Measurements from ENCODE around the gene PTPRE.
"Not testable (repeated sequence)": the region's sequence is repeated elsewhere in the genome, so short reads cannot be mapped to it uniquely, and the experiment has no call there.

Gene PTPRE

DNA sequence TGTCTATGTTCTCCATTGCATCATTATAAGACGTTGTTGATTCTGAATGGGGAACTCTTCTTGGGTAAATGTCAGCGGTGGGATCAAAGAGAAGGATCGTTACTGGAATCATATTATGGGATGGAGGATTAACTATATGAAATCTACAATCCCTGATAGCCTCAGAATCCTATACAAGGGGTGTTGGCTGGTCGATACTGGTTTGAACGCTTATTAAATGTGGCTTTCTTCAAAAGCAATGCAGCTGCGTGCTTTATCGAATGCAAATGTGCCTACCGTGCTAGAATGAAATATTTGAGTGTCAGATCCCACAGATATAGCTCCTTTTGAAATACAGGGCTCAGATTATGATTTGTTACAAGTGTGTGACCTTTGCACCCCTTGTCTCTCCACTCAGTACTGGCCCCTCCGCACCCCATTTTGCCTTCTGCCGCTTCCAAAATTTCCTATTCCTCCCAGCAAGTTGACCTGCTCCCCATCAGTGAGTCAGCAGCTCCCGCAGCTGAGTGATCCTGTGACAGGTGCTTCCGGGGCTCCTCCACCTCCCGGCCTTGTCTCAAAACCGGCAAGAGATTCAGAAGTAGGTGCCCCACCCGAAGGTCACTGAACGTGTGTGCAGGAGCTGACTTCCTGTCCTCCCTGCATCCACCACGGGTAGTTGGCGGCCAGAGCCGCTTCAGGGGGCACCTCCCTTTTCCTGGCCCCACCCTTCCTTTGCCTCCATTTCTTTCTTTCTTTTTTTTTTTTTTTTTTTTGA lies 76.6 kb downstream of the PTPRE start:
- no peak overlapping the region for H3K4me3 Mint-ChIP-seq
- peaks cover 3% of the 10 kb centered on the region for H3K9me3 Mint-ChIP-seq
- H3K36me3 Mint-ChIP-seq, result no peaks in the 10 kb centered on the region
- H3K27me3 Mint-ChIP-seq, result peaks cover 22% of the 10 kb centered on the region
- no peak overlapping the region for H3K27ac Mint-ChIP-seq
- H3K4me1 Mint-ChIP-seq, result no peaks in the 10 kb centered on the region
- no peak for ATAC-seq

DNA sequence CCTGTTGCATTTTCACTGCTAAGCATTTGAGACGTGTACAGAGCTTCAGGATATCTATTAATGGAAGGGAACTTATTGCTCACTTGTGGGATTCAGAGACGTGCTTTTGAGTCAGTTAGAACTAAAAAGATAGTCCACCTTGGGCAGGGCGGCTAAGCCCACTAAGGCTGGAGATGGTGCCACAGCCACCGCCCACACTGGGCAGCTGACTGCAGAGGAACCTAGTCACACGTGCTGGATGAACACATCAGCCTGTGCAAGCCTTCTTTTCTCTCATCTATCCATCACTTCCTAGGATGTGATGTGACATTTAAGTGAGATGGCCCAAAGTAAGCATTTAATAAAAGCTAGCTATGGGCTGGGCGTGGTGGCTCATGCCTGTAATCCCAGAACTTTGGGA lies 78.0 kb downstream of the PTPRE start:
- H3K27me3 Mint-ChIP-seq, result peaks cover 33% of the 10 kb centered on the region
- no peaks in the 10 kb centered on the region for H3K4me1 Mint-ChIP-seq
- peaks cover under 1% of the 10 kb centered on the region for H3K9me3 Mint-ChIP-seq
- H3K27ac Mint-ChIP-seq, result no peak overlapping the region
- ATAC-seq, result no peak
- H3K4me3 Mint-ChIP-seq, result no peak overlapping the region
- H3K36me3 Mint-ChIP-seq, result no peaks in the 10 kb centered on the region

DNA sequence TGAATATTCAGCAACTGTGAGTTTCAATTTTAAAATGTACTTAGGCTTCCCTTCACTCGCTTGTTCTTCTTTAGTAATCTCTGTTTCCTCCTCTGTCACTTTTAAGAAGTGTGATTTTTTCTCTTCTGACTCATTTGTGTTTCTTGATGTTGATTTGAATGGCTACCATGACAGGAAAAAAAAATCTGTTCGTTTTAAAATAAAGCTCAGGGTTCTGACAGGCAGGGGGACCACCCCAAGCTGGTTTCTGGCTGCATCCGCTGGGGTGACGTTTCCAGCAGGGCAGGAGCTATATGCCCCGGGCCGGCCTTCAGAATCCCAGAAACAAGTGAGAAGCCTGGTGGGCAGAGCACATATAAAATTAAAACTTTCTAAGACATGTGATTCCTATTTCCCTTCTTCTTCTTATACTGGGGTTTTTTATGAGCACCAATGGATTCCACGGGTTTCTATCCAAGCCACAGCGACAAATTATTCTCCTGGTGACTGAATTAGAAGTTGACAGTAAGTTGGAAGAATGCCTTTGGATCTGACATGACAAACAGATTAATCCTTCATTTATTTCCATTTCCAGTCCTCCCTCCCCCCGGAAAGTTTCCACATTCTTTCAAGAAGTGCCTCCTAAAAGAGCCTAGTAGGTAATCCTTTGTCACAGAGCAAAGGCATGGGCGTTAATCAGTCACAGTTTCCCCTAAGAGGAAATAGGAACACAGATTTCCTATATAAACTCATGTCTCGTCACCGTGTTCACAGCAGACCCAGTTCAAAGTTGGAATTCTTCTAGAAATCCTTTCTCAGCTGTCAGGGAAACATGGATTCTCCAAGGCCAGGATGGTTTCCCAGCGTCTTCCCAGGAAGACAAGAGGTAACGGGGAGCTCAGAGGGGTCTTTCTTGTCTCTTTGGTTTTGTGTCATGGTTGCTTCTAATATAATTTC lies 79.9 kb downstream of the PTPRE start:
- H3K4me3 Mint-ChIP-seq, result no peak overlapping the region
- peaks cover 45% of the 10 kb centered on the region for H3K27me3 Mint-ChIP-seq
- no peak for ATAC-seq
- H3K36me3 Mint-ChIP-seq, result no peaks in the 10 kb centered on the region
- no peaks in the 10 kb centered on the region for H3K4me1 Mint-ChIP-seq
- no peaks in the 10 kb centered on the region for H3K9me3 Mint-ChIP-seq
- no peak overlapping the region for H3K27ac Mint-ChIP-seq

DNA sequence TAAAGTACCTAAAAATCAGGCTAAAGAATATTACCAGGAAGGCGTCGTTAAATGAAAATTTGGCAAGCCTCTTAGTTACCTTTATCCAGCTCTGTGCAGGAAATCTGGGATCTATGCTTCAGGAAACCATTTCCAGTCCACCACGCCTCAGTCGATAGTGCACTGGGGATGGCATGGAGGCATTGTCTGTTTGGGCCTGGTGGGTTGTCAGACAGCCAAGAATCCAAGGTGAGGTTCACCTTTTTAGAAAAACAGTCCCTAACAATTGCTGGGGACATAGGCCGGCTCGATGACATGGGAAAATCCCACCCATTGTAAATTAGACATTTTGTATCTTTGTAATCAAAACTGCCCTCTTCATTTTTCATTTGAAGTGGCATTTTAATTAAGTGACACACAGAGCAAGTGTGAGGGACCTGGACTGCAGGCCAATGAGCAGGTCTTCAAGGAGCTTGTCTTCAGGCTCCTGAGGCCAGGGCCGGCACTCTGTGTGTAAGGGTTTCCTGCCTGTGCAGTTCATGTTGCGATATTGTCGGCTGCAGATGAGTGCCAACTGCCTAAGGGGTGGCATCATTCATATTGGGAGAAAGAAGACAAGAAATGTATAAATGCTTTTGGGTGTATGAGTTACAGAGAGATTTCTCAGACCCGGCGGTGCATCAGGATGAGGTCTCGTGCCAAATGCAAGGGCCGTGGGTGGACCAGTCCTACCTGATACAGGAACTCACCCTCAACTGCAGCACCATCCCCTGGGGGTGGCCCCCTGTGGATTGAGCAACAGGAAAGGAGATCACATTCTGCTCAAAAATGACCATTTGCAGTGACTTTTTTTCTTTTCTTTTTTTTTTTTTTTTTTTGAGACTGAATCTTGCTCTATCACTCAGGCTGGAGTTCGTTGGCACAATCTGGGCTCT lies 80.8 kb downstream of the PTPRE start:
- no peak for ATAC-seq
- Mint-ChIP-seq H3K36me3 (no peaks in the 10 kb centered on the region), H3K4me3 (no peak overlapping the region), H3K27ac (no peak overlapping the region), H3K4me1 (no peaks in the 10 kb centered on the region), H3K9me3 (no peaks in the 10 kb centered on the region), H3K27me3 (peaks cover 53% of the 10 kb centered on the region)

DNA sequence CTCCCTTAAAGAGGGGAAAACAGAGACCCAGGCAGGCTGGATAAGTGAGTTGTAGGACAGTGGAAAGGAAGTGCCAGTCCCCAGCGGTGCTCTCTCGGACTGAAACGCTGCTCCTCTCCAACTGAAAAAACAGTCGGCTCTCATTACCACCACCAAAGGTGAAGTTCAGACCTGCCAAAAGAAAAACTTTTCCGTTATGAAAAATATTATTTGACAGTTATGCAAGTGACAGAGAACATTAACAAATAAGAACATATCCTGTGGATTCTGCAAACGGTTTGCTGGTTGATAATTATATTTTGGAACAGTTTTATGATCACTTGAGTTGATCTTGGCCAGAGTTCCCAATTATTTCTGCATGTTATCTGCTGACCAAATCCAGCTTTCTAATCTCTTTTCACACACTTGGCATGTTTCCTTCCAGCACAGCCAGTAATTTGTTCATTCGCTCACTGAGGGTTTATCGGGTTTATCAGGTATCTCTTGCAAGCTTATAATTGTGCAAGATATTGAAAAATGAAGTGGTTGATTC lies 82.6 kb downstream of the PTPRE start:
- ATAC-seq, result no peak
- no peak overlapping the region for H3K4me3 Mint-ChIP-seq
- H3K27ac Mint-ChIP-seq, result no peak overlapping the region
- H3K9me3 Mint-ChIP-seq, result no peaks in the 10 kb centered on the region
- no peaks in the 10 kb centered on the region for H3K4me1 Mint-ChIP-seq
- peaks cover 53% of the 10 kb centered on the region for H3K27me3 Mint-ChIP-seq
- H3K36me3 Mint-ChIP-seq, result no peaks in the 10 kb centered on the region

DNA sequence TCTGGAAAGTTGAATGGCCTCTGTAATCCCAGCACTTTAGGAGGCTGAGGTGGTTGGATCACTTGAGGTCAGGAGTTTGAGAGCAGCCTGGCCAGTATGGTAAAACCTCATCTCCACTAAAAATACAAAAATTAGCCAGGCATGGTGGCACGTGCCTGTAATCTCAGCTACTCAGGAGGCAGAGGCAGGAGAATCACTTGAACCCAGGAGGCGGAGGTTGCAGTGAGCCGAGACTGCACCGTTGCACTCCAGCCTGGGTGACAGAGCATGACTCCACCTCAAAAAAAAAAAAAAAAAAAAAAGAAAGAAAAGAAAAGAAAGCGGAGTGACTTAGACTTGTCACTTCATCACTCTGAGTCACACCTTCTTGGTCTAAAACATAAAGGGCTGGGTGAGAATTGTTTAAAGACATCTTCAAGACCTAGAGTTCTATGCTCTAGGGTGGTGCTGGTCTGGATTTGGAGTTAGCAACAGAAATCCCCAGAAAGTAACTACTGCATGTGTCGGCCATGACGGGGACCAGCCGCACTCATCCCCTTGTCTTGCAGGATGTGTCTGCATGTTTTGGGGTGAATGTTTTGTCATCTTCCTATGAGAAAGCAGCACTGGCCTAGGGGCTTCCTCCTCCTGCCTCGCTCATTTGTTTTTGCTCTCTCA lies 83.4 kb downstream of the PTPRE start:
- not testable (repeated sequence) for H3K4me3 Mint-ChIP-seq, H3K9me3 Mint-ChIP-seq, ATAC-seq, H3K27ac Mint-ChIP-seq, H3K4me1 Mint-ChIP-seq, H3K36me3 Mint-ChIP-seq
- peaks cover 53% of the 10 kb centered on the region for H3K27me3 Mint-ChIP-seq

DNA sequence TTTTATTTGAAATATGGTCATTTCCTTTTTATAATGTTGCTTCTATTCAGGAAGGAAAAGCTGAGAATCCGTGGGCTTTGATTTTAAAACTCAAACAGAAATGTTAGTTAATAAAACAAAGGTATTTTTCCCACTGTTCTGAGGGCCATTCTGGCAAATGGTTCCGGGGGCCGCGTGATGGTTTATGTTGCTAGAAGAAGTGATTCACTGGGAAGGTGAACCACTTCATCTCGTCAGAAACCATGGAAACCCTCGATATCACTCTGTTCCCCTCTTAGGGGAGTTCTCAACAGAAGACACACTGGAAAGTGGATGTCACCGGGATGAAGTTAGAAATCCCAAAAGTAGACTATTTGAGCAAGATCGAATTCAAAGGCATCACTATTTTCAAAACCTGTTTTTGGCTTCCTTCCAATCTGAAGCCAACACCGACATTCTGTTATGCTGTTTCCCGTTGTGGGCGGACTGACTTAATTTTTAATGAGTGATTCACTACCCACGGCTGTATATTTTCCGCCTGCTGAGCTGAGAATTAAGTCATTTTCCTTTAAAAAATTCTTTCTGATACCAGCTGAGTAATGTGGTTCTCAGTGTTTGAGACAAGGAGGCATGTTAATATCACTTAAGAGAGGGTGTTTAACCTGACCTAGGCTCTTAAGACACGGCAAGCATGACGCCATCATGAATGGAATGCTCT lies 84.1 kb downstream of the PTPRE start:
- Mint-ChIP-seq H3K9me3 (no peaks in the 10 kb centered on the region), H3K36me3 (no peaks in the 10 kb centered on the region), H3K27me3 (peaks cover 53% of the 10 kb centered on the region), H3K4me1 (no peaks in the 10 kb centered on the region), H3K4me3 (no peak overlapping the region), H3K27ac (no peak overlapping the region)
- ATAC-seq, result no peak

DNA sequence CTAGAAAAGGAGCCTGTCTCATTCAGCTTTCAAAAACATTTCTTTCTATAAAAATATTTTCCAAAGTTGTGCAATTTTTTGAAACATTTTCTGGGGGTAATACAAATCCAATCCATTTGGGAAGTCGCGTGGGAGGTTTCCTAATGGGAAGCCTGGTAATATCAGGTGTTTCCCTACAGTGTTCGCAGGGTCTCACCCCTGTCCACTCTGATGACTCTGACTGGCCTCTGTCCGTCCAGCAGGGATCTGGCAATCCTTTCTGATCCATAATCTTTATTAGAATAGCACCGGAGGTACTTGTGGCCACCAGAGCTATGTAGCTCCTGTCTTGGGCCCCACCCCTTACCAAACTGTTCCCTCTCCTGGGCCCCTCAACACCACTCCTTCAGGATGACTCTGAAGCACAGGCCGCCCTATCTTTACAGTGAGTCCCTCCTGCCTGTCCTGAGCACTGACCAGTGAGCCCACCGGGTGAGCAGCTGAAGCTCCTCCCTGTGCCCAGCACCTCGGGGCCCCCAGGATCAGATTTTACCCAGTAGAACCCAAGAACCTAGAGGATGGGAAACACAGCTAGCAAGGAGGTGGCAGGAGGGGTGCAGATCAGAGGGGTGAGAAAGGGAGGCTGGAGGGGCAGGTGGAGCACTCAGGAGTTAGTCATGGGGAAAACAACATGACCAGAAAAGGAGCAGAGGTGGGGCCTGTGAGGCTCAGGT lies 84.8 kb downstream of the PTPRE start:
- no peak overlapping the region for H3K27ac Mint-ChIP-seq
- H3K36me3 Mint-ChIP-seq, result no peaks in the 10 kb centered on the region
- no peaks in the 10 kb centered on the region for H3K4me1 Mint-ChIP-seq
- peaks cover 50% of the 10 kb centered on the region for H3K27me3 Mint-ChIP-seq
- H3K4me3 Mint-ChIP-seq, result no peak overlapping the region
- H3K9me3 Mint-ChIP-seq, result no peaks in the 10 kb centered on the region
- ATAC-seq, result no peak

DNA sequence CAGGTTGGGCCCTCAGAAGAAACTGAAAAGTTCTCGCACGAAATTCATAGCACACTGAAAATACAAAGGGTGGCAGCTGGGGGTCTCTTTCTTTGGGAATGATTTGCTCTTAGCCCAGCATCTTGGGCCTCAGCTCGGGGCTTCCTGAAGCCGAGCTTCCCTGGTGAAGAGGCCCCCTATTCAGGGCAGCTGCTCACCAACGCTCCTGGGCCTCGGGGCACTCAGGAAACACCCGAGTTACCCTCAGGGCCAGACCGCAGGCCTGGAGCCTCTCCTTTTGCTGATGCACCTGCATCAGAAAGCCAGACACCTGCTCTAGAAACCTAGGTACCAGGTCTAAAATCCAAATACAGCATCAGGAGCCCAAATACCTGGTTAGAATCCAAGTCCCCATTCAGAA lies 85.5 kb downstream of the PTPRE start:
- Mint-ChIP-seq H3K27me3 (peaks cover 43% of the 10 kb centered on the region), H3K36me3 (no peaks in the 10 kb centered on the region), H3K9me3 (no peaks in the 10 kb centered on the region), H3K4me1 (no peaks in the 10 kb centered on the region), H3K27ac (no peak overlapping the region), H3K4me3 (no peak overlapping the region)
- no peak for ATAC-seq

DNA sequence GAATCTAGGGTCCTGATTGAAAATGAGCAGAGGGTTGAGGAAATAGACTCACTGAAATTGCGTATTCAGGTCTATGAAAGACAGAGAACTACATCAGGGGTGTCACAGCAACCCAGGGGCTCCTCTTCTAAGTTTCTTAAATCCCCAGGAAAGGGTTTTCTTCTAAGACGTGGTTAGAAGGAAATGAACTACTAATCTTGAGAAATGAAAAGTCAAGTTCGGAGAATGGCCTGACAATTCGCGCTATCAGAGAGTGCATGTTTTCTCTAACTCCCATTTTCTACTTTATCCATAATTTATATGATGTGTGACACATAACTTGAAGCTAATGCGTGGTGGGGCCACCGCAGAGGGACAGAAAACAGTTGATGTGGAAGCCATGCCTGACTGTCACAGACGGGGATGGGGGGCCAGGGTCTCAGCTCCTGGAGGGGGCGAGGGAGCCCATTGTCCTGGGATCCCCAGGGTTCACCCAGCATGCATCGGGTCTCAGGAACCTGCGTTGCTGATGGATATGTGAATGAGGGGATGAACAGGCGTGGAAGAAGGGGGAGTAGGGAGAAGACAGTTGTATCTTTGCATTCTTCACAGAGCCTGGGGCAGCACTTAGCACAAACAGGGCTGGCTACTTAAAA lies 86.3 kb downstream of the PTPRE start:
- H3K4me1 Mint-ChIP-seq, result no peaks in the 10 kb centered on the region
- H3K4me3 Mint-ChIP-seq, result no peak overlapping the region
- H3K27ac Mint-ChIP-seq, result no peak overlapping the region

DNA sequence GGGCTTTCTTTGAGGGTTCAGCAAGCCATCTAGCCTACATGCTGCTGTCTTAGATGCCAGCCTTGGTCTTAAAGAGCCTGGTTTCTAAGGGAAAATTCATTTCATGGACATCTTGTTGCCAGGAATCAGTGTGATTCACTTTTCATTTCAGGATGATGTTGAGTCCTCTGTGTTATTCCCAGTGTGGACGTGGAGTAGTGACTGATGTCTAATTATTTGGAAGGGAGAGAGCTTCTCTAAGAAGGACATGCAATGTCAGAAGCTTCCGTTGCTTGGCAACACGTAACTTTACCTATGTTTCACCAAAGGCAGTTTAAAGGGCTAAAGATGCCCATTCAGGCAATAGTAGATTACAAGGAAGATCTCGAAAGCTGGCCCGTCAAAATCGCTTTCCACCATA lies 89.0 kb downstream of the PTPRE start:
- H3K4me1 Mint-ChIP-seq, result peaks cover 5% of the 10 kb centered on the region
- peaks cover 21% of the 10 kb centered on the region for H3K27me3 Mint-ChIP-seq
- no peak for ATAC-seq
- H3K36me3 Mint-ChIP-seq, result no peaks in the 10 kb centered on the region
- no peaks in the 10 kb centered on the region for H3K9me3 Mint-ChIP-seq
- H3K4me3 Mint-ChIP-seq, result no peak overlapping the region
- no peak overlapping the region for H3K27ac Mint-ChIP-seq

More for the DNA sequence above, 86.3 kb downstream of the PTPRE start:
- ATAC-seq, result no peak
- H3K9me3 Mint-ChIP-seq, result no peaks in the 10 kb centered on the region
- no peaks in the 10 kb centered on the region for H3K36me3 Mint-ChIP-seq
- H3K27me3 Mint-ChIP-seq, result peaks cover 35% of the 10 kb centered on the region

DNA sequence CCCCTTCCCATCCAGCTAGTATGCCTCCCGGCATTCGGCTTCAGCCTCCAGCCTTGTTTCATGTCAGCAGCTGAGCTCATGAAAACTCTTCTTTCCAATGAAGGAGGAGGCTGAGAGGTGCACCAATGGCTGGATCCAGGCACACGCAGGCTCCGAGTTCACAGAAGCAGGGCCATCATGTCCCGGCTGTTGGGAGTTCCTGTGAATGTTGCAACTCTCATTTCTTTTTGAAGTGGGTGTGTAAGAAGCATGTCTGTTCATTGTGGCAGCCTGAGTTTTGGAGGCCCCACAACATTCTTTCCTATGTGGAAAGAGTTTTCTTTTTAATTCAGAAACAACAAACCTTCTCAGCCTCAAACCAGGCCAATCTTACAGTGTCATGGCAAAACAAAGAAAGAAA lies 89.7 kb downstream of the PTPRE start:
- Mint-ChIP-seq H3K27me3 (peaks cover 23% of the 10 kb centered on the region), H3K36me3 (no peaks in the 10 kb centered on the region), H3K4me3 (no peak overlapping the region), H3K27ac (no peak overlapping the region), H3K4me1 (peaks cover 5% of the 10 kb centered on the region), H3K9me3 (no peaks in the 10 kb centered on the region)
- ATAC-seq, result no peak

DNA sequence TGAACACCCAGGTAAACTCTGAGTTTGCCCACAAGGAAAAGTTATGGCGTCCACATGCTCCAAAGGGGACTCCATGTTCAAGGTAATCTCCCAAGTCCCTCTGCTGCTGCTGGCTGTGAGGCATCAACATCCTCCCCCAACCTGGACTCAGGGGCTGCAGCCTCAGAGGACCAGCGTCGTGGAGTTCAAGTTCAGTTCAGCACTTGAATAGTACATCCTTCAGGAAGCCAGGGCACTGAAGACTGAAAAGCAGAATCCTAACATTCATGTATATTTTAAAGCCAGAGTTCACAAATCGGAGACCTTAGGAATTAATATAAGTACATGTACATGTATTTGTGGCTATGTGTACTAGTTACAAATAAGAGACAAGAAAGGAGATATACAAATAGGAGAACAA lies 90.4 kb downstream of the PTPRE start:
- Mint-ChIP-seq H3K27me3 (peaks cover 23% of the 10 kb centered on the region), H3K4me1 (peaks cover 5% of the 10 kb centered on the region), H3K9me3 (no peaks in the 10 kb centered on the region), H3K36me3 (no peaks in the 10 kb centered on the region), H3K4me3 (no peak overlapping the region), H3K27ac (no peak overlapping the region)
- ATAC-seq, result no peak
